Skeletal muscle satellite cell (primary cell): ENCODE data around the gene CACNG4.

Source experiments
- H3K27me3 ChIP-seq: 2 replicates; pipeline ENCODE4 v1.7.0; 2013; ENCODE audit warnings: low read length; ENCODE audit not compliant: control insufficient read depth, insufficient read depth
- H3K36me3 ChIP-seq: 2 replicates; pipeline ENCODE4 v1.7.0; 2013; ENCODE audit warnings: mild to moderate bottlenecking, control low read depth, low read length; ENCODE audit not compliant: insufficient read depth
- H3K4me1 ChIP-seq: 2 replicates; pipeline ENCODE4 v1.7.0; 2013; ENCODE audit warnings: low read length; ENCODE audit not compliant: control insufficient read depth, insufficient read depth
- H3K4me2 ChIP-seq: 2 replicates; pipeline ENCODE4 v1.7.0; 2013; ENCODE audit warnings: mild to moderate bottlenecking, low read length
- H3K4me3 ChIP-seq: 2 replicates; pipeline ENCODE4 v1.7.0; 2013; ENCODE audit warnings: low read length
- H3K9ac ChIP-seq: 2 replicates; pipeline ENCODE4 v1.7.0; 2013; ENCODE audit warnings: mild to moderate bottlenecking, low read depth, low read length, moderate library complexity
- H3K9me3 ChIP-seq: replicated peaks from 2 replicates; pipeline ENCODE4 v1.7.0; 2013; ENCODE audit warnings: mild to moderate bottlenecking, control low read depth, low read length

The CACNG4 gene

DNA sequence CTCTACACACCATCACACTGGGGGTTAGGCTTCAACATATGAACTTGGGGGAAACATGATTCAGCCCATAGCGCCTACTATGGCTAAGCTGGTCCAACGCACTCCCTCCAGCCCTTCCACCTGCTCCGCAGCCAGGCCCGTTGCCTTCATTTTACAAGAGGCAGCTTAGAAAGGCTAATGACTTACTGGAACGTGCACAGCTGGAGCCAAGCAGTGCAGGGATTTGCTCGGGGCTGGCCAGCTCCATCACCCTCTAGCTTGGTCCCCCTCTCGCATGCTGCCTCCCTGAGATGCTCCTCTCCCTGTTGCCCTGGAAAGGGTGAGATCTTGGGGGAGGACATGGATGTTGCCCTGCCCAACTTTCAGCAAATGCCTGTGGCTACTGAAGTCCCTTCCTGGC lies 77.0 kb downstream of the CACNG4 start:
- Histone ChIP-seq H3K4me1 (no peaks in the 10 kb centered on the region), H3K4me3 (no peak overlapping the region), H3K36me3 (no peaks in the 10 kb centered on the region), H3K4me2 (no peak overlapping the region), H3K9ac (no peak overlapping the region), H3K9me3 (no peaks in the 10 kb centered on the region), H3K27me3 (peaks cover 70% of the 10 kb centered on the region)

GRCh38 chr17:67041941-67042899 lies 77.7 kb downstream of the CACNG4 start:
- Histone ChIP-seq H3K9ac (no peak overlapping the region), H3K4me2 (no peak overlapping the region), H3K4me1 (no peaks in the 10 kb centered on the region), H3K4me3 (no peak overlapping the region), H3K9me3 (no peaks in the 10 kb centered on the region), H3K27me3 (peaks cover 67% of the 10 kb centered on the region), H3K36me3 (no peaks in the 10 kb centered on the region)

- no peaks in the 10 kb centered on the region for H3K4me1 ChIP-seq
- H3K27me3 ChIP-seq = peaks cover 72% of the 10 kb centered on the region
- H3K4me2 ChIP-seq = no peak overlapping the region
- H3K9me3 ChIP-seq = no peaks in the 10 kb centered on the region
- no peak overlapping the region for H3K4me3 ChIP-seq
- no peaks in the 10 kb centered on the region for H3K36me3 ChIP-seq
- H3K9ac ChIP-seq = no peak overlapping the region
Measured at GRCh38 chr17:67043283-67043682, 78.8 kb downstream of the CACNG4 start.

DNA sequence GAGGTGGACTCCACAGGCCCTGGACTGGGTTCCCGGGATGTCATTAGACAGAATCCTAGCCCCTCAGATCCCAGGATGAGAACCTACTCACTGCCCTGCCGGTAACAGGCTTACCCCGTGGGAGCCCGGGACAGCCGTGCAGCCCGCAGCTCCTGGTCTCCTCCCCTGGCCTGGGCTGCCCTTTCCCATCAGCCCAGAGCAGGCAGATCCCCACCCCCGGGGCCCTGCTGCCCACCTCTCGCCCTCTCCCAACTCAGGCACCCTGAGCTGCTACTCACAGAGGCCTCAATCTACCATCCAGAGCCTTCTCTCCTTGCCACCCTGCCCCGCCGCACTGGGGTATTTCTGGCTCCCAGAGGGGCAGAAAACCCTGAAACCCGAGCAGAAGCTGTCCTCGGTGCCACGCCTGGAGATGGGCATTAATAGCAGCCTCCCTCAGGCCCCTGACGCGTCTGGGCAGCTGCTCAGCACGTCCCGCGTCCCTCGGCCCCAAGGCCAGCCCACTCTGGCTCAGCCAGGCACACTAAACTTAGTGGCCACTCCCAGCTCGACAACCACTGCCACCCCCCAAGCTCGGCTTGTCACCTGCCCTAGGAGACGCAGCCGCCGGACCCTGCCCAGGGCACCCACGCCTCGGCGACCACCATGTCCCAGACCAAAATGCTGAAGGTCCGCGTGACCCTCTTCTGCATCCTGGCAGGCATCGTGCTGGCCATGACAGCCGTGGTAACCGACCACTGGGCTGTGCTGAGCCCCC lies 79.7 kb downstream of the CACNG4 start, which contains the start of gene CACNG1:
Gene CACNG1, plus strand, starts transcription at position 539 of the 757 bp plus-strand sequence. Its CDS starts 107 bp downstream, at position 646.
- Histone ChIP-seq H3K4me2 (no peak within 1 kb of the TSS), H3K4me1 (no peaks in the 10 kb centered on the region), H3K9ac (no peak within 1 kb of the TSS), H3K4me3 (no peak within 1 kb of the TSS), H3K36me3 (no peaks in the 10 kb centered on the region), H3K9me3 (peaks cover 5% of the 10 kb centered on the region), H3K27me3 (peaks cover 63% of the 10 kb centered on the region)

- H3K9ac ChIP-seq = no peak overlapping the region
- no peak overlapping the region for H3K4me2 ChIP-seq
- no peaks in the 10 kb centered on the region for H3K4me1 ChIP-seq
- H3K9me3 ChIP-seq = peaks cover 5% of the 10 kb centered on the region
- no peaks in the 10 kb centered on the region for H3K36me3 ChIP-seq
- no peak overlapping the region for H3K4me3 ChIP-seq
- peaks cover 64% of the 10 kb centered on the region for H3K27me3 ChIP-seq
Measured at GRCh38 chr17:67044940-67045339, 80.4 kb downstream of the CACNG4 start.

GRCh38 chr17:67046398-67046797 lies 81.9 kb downstream of the CACNG4 start:
- Histone ChIP-seq H3K4me3 (no peak overlapping the region), H3K4me2 (no peak overlapping the region), H3K4me1 (no peaks in the 10 kb centered on the region), H3K9ac (no peak overlapping the region), H3K9me3 (peaks cover 5% of the 10 kb centered on the region), H3K27me3 (peaks cover 71% of the 10 kb centered on the region), H3K36me3 (no peaks in the 10 kb centered on the region)

- Histone ChIP-seq H3K27me3 (peaks cover 71% of the 10 kb centered on the region), H3K9me3 (peaks cover 5% of the 10 kb centered on the region), H3K4me2 (no peak overlapping the region), H3K4me1 (no peaks in the 10 kb centered on the region), H3K4me3 (no peak overlapping the region), H3K36me3 (no peaks in the 10 kb centered on the region), H3K9ac (no peak overlapping the region)
Measured at GRCh38 chr17:67047382-67047781, 82.9 kb downstream of the CACNG4 start.

GRCh38 chr17:67049025-67049739 lies 84.7 kb downstream of the CACNG4 start:
- Histone ChIP-seq H3K4me3 (no peak overlapping the region), H3K9ac (no peak overlapping the region), H3K4me1 (no peaks in the 10 kb centered on the region), H3K4me2 (no peak overlapping the region), H3K9me3 (peaks cover 5% of the 10 kb centered on the region), H3K27me3 (peaks cover 55% of the 10 kb centered on the region), H3K36me3 (no peaks in the 10 kb centered on the region)

GRCh38 chr17:67050066-67050465 lies 85.6 kb downstream of the CACNG4 start:
- no peaks in the 10 kb centered on the region for H3K36me3 ChIP-seq
- H3K4me3 ChIP-seq = no peak overlapping the region
- H3K4me2 ChIP-seq = no peak overlapping the region
- no peaks in the 10 kb centered on the region for H3K4me1 ChIP-seq
- H3K27me3 ChIP-seq = peaks cover 46% of the 10 kb centered on the region
- no peak overlapping the region for H3K9ac ChIP-seq
- peaks cover 5% of the 10 kb centered on the region for H3K9me3 ChIP-seq

DNA sequence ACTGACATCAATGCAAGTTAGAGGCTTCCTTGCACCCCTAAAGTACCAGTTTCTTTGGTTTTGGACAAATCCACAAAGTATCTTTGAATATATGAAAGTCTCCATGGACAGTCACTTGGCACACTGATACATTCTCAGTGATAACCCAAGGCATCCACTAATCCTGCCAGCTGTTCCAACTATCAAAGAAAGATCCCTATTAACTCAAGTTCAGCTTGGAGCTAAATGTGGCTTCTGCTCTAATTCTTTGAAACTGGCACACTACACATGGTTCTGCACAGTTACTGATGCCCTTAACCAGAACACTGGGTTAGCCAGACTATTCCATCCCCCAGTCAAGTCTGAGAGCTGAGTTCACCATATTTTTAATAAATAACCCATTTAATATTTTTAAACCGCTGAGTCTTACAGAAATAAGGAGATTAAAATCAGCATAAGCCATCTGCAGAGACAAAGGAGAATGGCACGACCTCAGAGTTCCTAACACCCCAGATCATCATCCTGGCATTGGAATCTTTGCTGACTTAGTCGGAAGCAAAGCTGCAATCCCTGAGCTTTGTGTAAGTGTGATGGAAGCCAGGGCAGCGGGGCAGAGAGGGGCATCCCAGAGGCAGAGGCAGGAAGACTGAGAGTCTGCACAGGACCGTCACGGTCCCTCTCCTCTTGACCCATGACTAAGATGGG lies 86.1 kb downstream of the CACNG4 start:
- H3K36me3 ChIP-seq = no peaks in the 10 kb centered on the region
- H3K4me3 ChIP-seq = no peak overlapping the region
- H3K9ac ChIP-seq = no peak overlapping the region
- no peaks in the 10 kb centered on the region for H3K4me1 ChIP-seq
- H3K4me2 ChIP-seq = no peak overlapping the region
- H3K9me3 ChIP-seq = peaks cover 5% of the 10 kb centered on the region
- H3K27me3 ChIP-seq = peaks cover 43% of the 10 kb centered on the region

DNA sequence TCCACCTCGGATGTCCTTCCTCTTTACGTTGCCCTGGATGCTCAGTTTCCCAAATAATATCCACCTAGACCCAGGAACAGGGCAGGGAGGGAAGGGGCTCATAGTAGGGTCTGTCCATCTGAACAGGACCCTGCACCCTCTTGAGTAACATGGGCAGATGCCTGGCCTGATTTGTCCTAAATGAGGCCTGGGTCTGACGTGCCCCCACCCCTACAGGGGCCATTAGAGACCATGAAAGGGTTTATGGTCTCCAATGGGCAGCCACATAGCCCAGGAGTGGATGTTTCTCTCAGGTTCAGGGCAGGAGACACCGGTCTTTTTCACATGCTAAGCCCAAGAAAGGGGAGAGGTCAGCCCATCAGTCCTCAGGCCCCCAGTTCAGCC lies 86.6 kb downstream of the CACNG4 start:
- H3K36me3 ChIP-seq = no peaks in the 10 kb centered on the region
- H3K9me3 ChIP-seq = peaks cover 5% of the 10 kb centered on the region
- no peaks in the 10 kb centered on the region for H3K4me1 ChIP-seq
- H3K9ac ChIP-seq = no peak overlapping the region
- H3K27me3 ChIP-seq = peaks cover 40% of the 10 kb centered on the region
- H3K4me3 ChIP-seq = no peak overlapping the region
- H3K4me2 ChIP-seq = no peak overlapping the region
